GM23338 (cell line): Measurements from ENCODE around the gene NEDD4.

Experiments
- ZNF331 ChIP-seq: fragments of 250-450 bp; sonication (Bioruptor Pico); IDR thresholded peaks from 2 replicates; pipeline ENCODE4 v1.5.0; 2020; ENCODE audit warnings: low read depth, mild to moderate bottlenecking, moderate library complexity
- TF ChIP-seq, protein P1 (sequence below), 2 experiments: fragments of 200-600 bp in 1 of 2; sonication (generic) in 1 of 2; conservative IDR thresholded peaks; 2 replicates each; pipeline versions ENCODE4 v1.5.1 to v1.6.1; 2016 to 2017; ENCODE audit warnings: antibody characterized with exemption in 2 of 2, low read depth in 2 of 2, mild to moderate bottlenecking in 2 of 2, moderate library complexity in 1 of 2

DNA sequence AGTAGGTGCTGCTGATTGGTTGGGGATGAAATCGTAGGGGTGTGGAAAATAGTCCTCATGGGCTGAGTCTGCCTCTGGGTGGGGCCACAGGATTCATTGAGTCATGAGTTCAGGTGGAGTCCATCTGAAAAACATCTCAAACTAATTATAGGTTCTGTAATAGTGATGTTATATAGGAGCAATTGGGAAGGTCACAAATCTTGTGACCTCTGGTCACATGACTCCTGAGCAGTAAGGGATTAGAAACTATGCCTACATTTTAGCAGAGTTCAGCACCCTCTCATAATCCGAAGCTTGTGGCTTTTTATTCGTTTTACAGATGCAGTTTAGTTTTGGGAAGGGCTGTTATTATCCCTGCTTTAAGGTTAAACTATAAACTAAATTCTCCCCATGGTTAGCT is 22.9 kb upstream of the NEDD4 start:
- TF ChIP-seq, protein P1, sequence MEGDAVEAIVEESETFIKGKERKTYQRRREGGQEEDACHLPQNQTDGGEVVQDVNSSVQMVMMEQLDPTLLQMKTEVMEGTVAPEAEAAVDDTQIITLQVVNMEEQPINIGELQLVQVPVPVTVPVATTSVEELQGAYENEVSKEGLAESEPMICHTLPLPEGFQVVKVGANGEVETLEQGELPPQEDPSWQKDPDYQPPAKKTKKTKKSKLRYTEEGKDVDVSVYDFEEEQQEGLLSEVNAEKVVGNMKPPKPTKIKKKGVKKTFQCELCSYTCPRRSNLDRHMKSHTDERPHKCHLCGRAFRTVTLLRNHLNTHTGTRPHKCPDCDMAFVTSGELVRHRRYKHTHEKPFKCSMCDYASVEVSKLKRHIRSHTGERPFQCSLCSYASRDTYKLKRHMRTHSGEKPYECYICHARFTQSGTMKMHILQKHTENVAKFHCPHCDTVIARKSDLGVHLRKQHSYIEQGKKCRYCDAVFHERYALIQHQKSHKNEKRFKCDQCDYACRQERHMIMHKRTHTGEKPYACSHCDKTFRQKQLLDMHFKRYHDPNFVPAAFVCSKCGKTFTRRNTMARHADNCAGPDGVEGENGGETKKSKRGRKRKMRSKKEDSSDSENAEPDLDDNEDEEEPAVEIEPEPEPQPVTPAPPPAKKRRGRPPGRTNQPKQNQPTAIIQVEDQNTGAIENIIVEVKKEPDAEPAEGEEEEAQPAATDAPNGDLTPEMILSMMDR (conservative IDR thresholded peaks at IDR 0.05; ENCODE audit: low read depth in 2 of 2), result no peak
- TF ChIP-seq ZNF331 (CRISPR knock-in tag), result no peak
